WI38 (cell line): ENCODE results near the gene ITPK1.

Experiments
- H3K4me3 ChIP-seq: 2 replicates; pipeline ENCODE4 v1.5.1; 2011; ENCODE audit warnings: low read depth, mild to moderate bottlenecking, control low read depth, low read length
- TF ChIP-seq, protein P1 (sequence below): IDR thresholded peaks from 2 replicates; pipeline ENCODE4 v1.5.1; 2012; ENCODE audit warnings: low read depth, mild to moderate bottlenecking, control low read depth, low read length

Gene ITPK1

DNA sequence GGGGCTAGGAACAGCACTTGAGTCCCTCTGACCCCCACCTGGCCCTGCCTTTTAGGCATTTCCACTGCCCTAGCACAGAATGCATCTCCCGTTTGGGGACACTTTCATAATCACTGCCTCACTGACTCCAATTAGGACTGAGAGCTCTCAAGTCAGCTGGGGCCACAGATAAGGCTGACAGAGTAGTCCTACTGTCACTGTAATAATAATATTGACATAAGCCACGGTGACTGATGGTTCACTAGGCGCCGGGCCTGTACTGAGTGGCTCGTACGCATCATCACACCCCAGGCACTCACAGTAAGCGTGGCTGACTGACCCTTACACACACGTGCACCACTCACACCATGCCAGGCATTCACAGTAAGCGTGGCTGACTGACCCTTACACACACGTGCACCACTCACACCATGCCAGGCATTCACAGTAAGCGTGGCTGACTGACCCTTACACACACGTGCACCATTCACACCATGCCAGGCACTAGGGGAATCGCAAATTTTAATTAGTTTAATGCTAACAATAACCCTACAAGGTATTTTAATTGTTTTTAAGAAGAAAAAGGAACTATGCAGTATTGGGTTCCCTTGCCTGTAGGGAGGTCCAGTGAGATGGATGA, 105.1 kb downstream of the ITPK1 start:
- H3K4me3 ChIP-seq: no peak overlapping the region
- TF ChIP-seq, protein P1, sequence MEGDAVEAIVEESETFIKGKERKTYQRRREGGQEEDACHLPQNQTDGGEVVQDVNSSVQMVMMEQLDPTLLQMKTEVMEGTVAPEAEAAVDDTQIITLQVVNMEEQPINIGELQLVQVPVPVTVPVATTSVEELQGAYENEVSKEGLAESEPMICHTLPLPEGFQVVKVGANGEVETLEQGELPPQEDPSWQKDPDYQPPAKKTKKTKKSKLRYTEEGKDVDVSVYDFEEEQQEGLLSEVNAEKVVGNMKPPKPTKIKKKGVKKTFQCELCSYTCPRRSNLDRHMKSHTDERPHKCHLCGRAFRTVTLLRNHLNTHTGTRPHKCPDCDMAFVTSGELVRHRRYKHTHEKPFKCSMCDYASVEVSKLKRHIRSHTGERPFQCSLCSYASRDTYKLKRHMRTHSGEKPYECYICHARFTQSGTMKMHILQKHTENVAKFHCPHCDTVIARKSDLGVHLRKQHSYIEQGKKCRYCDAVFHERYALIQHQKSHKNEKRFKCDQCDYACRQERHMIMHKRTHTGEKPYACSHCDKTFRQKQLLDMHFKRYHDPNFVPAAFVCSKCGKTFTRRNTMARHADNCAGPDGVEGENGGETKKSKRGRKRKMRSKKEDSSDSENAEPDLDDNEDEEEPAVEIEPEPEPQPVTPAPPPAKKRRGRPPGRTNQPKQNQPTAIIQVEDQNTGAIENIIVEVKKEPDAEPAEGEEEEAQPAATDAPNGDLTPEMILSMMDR: no peak

- TF ChIP-seq, protein P1: no peak
- H3K4me3 ChIP-seq: no peak overlapping the region
These were observed 105.6 kb downstream of the ITPK1 start for GRCh38 chr14:93010130-93010499.

DNA sequence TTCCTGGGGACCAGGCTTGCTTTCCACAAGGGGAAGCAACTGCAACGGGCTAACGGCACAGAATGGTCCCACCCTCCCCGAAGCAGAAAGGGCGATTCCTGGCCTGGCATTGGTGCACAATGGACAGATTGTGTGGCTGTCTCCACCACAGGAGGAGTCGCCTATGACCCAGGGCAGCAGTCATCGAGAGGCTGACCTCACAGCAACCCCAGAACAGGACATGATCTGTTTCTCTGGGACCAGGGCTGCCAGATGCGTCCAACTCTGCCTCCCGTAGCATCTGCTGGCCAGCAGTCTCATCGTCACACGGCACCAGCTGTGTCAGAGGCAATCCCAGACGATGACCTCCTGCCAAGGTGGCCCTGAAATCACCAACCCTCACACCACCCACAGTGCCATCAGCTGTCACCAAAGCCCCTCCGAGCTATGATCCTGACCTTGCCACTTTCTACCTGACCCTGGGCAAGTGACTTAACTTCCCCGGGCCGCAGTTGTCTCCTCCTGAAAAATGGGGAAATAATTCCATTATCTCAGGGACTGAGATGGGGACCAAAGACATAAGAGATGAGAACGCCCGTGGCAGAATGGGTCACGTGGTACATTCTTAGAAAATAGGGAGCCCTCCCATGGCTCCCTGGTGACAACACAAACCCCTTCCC, 106.1 kb downstream of the ITPK1 start:
- TF ChIP-seq, protein P1: no peak
- no peak overlapping the region for H3K4me3 ChIP-seq

- no peak overlapping the region for H3K4me3 ChIP-seq
- TF ChIP-seq, protein P1: no peak
These were observed 107.3 kb downstream of the ITPK1 start for GRCh38 chr14:93008381-93008780.

DNA sequence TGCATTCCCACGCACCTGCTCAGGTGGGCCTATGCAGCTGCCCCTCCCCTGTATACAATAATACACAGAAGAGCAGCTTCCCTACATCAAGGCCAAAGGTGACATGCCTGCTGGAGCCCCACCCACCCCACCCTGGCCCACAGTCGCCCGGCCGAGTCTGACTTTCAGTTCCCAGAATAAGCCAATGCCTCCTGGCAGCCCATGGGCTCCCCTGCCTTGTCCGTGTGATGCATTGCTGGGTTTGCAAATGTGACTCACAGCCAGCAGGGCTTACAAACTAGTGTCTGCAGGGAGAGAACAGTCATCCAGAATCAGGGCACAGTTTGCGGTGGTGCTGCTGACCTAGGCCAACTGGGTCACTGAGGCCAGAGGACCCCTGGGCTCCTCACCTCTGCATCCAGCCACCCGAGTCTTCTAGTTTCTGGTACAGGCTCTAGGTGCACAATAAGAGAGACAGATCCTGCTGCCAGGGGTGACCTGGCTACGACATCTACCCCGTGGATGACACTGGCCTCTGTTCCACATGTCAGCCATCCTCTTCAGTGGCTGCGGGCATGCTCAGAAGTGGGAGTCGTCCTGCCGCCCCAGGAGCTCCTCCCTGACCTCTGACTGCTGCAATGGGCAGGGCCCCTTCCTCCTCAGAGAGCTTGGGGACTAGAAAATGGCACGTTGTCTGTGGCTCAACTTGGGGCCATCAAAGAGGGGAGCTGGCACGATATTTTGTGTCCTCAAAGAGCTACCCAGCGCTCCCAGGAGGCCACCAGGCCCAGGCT, 108.3 kb downstream of the ITPK1 start:
- H3K4me3 ChIP-seq: no peak overlapping the region
- TF ChIP-seq, protein P1: no peak

- H3K4me3 ChIP-seq: no peak overlapping the region
- TF ChIP-seq, protein P1: no peak
These were observed 109.1 kb downstream of the ITPK1 start for GRCh38 chr14:93006567-93007051.

DNA sequence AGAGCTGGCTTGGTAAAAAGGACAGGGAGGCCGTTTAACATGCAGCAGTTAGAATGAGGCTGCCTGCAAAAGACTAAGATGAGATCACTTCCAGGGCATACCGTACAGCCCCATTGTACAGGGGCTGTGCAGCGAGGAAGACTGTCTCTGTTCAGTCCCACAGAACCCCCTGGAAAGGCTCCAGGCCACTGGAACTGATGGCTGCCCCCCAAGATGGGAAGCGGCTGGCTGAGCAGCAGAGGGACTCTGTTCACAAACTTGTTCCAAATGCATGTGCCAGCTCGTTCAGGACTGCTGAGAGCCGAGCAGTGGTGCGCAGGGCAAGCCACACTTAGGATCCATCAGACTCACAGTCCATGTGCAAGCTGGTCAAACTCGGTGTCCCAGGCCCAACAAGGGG, 109.9 kb downstream of the ITPK1 start:
- TF ChIP-seq, protein P1: no peak

More for the DNA sequence above, 109.9 kb downstream of the ITPK1 start:
- H3K4me3 ChIP-seq: no peak overlapping the region
